BLaER1 (cell line): ENCODE results near the gene ELOA.
"Not testable (repeated sequence)": the region's sequence is repeated elsewhere in the genome, so short reads cannot be mapped to it uniquely, and the experiment has no call there.

Source experiments
- H3K27ac ChIP-seq: shearing (Covaris generic); formaldehyde crosslinking; 2 replicates; pipeline ENCODE4 v1.8.1; 2022
- H3K27me3 ChIP-seq: shearing (Covaris generic); formaldehyde crosslinking; 2 replicates; pipeline ENCODE4 v1.8.1; 2022
- H3K36me3 ChIP-seq: shearing (Covaris generic); formaldehyde crosslinking; 2 replicates; pipeline ENCODE4 v1.8.1; 2022
- H3K4me1 ChIP-seq: shearing (Covaris generic); formaldehyde crosslinking; 2 replicates; pipeline ENCODE4 v1.8.1; 2022
- H3K4me2 ChIP-seq: shearing (Covaris generic); formaldehyde crosslinking; 2 replicates; pipeline ENCODE4 v1.8.1; 2022
- H3K4me3 ChIP-seq: shearing (Covaris generic); formaldehyde crosslinking; 2 replicates; pipeline ENCODE4 v1.8.1; 2022
- H3K9ac ChIP-seq: shearing (Covaris generic); formaldehyde crosslinking; 2 replicates; pipeline ENCODE4 v1.8.1; 2022
- H3K9me3 ChIP-seq: shearing (Covaris generic); formaldehyde crosslinking; 2 replicates; pipeline ENCODE4 v1.8.1; 2022
- H4K20me1 ChIP-seq: shearing (Covaris generic); formaldehyde crosslinking; 2 replicates; pipeline ENCODE4 v1.8.1; 2022
- Cebpa-rat ChIP-seq: shearing (Covaris generic); IDR thresholded peaks from 2 replicates; pipeline ENCODE4 v1.8.1; 2022

Gene ELOA

DNA sequence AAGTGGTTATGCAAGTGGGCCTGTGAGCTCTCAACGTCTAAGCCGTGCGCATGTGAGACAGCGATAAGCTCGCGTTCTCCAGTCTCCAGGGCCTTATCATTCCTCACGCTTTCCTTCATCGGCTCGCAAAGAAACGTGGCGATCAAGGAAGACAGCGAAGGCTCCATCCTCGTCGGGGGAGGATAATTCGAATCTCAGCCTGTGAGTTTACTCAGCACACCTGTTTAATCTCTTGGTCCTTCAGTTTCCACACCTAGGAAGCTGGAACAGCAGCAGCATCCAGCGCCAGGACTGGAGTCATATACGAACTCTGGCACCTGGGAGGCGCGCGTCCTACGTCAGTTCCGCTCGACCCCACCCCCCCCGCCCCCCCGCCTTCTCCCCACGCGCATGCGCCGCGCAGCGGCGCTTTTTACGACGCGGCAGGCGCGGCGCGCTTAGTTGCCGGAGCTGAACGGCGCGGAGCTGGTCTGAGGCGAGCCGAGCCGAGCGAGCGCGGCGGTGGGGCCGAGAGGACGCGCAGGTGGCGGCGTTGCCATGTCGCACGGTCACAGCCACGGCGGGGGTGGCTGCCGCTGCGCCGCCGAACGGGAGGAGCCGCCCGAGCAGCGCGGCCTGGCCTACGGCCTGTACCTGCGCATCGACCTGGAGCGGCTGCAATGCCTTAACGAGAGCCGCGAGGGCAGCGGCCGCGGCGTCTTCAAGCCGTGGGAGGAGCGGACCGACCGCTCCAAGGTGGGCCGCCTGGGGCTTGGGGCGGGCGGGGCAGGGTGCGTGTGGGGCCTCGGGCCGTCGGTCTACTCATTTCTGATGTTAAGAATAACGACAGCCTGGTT lies 34.9 kb downstream of the ELOA start, which contains the start of gene PITHD1:
Gene PITHD1 (plus strand): TSS at position 440 of the 836 bp plus-strand sequence. CDS start 98 bp downstream, at position 538.
- peak within 1 kb of the TSS; percentile 83 for H3K4me3 ChIP-seq
- H3K9me3 ChIP-seq: no peaks in the 10 kb centered on the region
- H3K27me3 ChIP-seq: no peaks in the 10 kb centered on the region
- H3K9ac ChIP-seq: peak within 1 kb of the TSS; percentile 91
- peak within 1 kb of the TSS; percentile 87 for H3K27ac ChIP-seq
- H3K36me3 ChIP-seq: peaks cover 35% of the 10 kb centered on the region
- TF ChIP-seq Cebpa-rat: no peak
- peaks cover 38% of the 10 kb centered on the region for H3K4me1 ChIP-seq
- H4K20me1 ChIP-seq: peaks cover 35% of the 10 kb centered on the region
- peak within 1 kb of the TSS; percentile 96 for H3K4me2 ChIP-seq

DNA sequence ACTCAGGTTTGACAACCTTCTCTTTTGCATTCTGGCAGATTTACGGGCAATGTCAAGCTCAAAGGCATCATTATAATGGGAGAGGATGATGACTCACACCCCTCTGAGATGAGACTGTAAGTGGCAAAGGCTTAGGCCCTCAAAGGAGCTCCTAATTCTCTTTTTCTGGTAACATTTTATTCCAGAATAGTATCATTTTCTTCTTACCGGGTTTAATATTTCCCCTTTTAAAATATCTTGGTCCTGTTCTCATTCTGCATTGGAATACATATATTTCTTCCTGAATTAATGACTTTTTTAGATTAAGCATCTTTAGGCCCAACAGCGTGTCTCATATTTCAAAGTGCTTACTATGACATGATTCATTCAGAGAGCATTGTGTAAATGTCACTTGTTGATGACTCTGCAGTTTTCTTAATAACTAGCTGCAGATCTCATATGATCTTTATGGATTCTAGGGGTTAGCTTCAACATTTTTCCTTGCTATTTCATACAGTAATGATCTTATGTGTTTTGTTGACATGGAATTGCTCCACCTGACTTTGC lies 36.6 kb downstream of the ELOA start:
- Histone ChIP-seq H3K4me2 (peak overlapping the region; percentile 96), H3K9me3 (no peaks in the 10 kb centered on the region), H3K9ac (peak overlapping the region; percentile 91), H4K20me1 (peaks cover 46% of the 10 kb centered on the region), H3K36me3 (peaks cover 52% of the 10 kb centered on the region), H3K27ac (no peak overlapping the region), H3K4me3 (peak overlapping the region; percentile 83; the same call in 1 of the 2 replicates), H3K4me1 (peaks cover 33% of the 10 kb centered on the region), H3K27me3 (no peaks in the 10 kb centered on the region)
- TF ChIP-seq Cebpa-rat: no peak

DNA sequence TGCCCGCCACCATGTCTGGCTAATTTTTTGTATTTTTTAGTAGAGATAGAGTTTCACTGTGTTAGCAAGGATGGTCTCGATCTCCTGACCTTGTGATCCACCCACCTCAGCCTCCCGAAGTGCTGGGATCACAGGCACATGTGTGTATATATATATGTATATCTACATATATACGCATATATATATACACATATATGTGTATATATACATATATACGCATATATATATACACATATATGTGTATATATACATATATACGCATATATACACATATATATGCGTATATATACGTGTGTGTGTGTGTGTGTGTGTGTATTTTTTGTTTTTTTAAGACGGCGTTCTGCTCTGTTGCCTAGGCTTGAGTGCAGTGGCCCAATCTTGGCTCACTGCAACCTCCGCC lies 39.9 kb downstream of the ELOA start:
- not testable (repeated sequence) for H3K27ac ChIP-seq, H3K9me3 ChIP-seq, H3K4me2 ChIP-seq, H3K4me3 ChIP-seq, H3K9ac ChIP-seq, H3K27me3 ChIP-seq
- peaks cover 84% of the 10 kb centered on the region for H3K36me3 ChIP-seq
- peaks cover 49% of the 10 kb centered on the region for H4K20me1 ChIP-seq
- H3K4me1 ChIP-seq: peaks cover 15% of the 10 kb centered on the region

DNA sequence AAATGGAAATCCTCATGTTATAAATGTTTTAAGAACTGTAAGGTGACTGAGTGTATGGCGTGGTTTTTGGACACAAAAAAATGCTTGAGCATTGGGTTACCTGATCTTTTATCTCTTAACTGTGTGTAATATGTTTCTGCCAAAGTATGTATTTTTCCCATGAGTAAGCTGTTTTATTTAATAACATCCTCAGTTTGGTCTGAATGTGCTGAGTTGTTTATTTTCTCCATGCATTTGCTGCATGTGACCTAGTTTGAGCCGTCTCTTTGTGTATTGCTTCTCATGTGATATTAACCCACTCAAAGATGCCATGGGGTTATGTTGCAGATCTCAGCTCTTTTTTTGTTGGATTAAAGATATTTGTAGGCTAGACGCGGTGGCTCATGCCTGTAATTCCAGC lies 41.6 kb downstream of the ELOA start:
- no peak overlapping the region for H3K27ac ChIP-seq
- peaks cover 36% of the 10 kb centered on the region for H4K20me1 ChIP-seq
- no peaks in the 10 kb centered on the region for H3K9me3 ChIP-seq
- no peak overlapping the region for H3K4me3 ChIP-seq
- peaks cover 87% of the 10 kb centered on the region for H3K36me3 ChIP-seq
- H3K9ac ChIP-seq: peak overlapping the region; percentile 10; the same call in 1 of the 2 replicates
- no peak overlapping the region for H3K4me2 ChIP-seq
- H3K4me1 ChIP-seq: peaks cover 6% of the 10 kb centered on the region
- TF ChIP-seq Cebpa-rat: no peak
- H3K27me3 ChIP-seq: no peaks in the 10 kb centered on the region

DNA sequence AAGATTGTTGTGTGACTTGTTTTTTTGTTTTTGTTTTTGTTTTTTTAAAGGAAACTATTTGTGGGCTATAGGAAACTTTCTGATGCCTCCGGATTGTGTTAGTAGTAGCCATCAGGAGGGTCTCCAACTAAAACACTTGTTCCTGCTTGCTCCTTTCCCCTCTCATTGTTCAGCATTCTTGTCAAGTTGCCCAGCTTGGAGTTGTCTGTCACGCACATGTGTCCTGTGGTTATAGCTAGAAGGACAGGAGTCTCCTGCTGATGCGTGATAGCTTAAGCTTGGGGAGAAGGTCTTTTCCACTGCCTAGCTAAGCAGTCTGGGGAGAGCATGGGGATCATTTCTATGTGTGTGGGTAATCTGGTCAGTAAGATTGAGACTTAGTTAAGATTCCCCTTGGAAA lies 44.4 kb downstream of the ELOA start:
- Histone ChIP-seq H3K4me2 (no peak overlapping the region), H3K9me3 (no peaks in the 10 kb centered on the region), H3K27me3 (no peaks in the 10 kb centered on the region), H3K27ac (no peak overlapping the region), H3K4me1 (peaks cover 18% of the 10 kb centered on the region), H3K36me3 (peaks cover 62% of the 10 kb centered on the region), H3K4me3 (no peak overlapping the region), H3K9ac (no peak overlapping the region), H4K20me1 (peaks cover 23% of the 10 kb centered on the region)
- TF ChIP-seq Cebpa-rat: no peak

DNA sequence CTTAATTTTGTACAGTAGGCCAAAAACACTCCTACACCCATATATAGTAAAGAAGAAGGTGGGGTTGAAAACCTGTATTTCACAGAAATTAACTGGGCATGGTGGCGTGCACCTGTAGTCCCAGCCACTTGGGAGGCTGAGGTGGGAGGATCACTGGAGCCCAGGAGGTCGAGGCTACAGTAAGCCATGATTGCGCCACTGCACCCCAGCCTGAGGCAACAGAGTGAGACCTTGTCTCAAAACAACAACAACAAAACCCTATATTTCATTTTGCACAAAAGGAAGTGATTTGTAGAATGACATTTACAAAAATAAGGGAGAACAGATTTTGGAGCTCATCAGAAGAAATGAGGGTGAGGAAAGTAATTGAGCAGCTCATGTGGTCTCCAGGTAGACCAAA lies 45.4 kb downstream of the ELOA start:
- H4K20me1 ChIP-seq: peaks cover 26% of the 10 kb centered on the region
- no peak overlapping the region for H3K9ac ChIP-seq
- no peak for TF ChIP-seq Cebpa-rat
- no peak overlapping the region for H3K4me3 ChIP-seq
- peaks cover 64% of the 10 kb centered on the region for H3K36me3 ChIP-seq
- H3K27ac ChIP-seq: no peak overlapping the region
- no peaks in the 10 kb centered on the region for H3K27me3 ChIP-seq
- no peak overlapping the region for H3K4me2 ChIP-seq
- no peaks in the 10 kb centered on the region for H3K9me3 ChIP-seq
- peaks cover 27% of the 10 kb centered on the region for H3K4me1 ChIP-seq

DNA sequence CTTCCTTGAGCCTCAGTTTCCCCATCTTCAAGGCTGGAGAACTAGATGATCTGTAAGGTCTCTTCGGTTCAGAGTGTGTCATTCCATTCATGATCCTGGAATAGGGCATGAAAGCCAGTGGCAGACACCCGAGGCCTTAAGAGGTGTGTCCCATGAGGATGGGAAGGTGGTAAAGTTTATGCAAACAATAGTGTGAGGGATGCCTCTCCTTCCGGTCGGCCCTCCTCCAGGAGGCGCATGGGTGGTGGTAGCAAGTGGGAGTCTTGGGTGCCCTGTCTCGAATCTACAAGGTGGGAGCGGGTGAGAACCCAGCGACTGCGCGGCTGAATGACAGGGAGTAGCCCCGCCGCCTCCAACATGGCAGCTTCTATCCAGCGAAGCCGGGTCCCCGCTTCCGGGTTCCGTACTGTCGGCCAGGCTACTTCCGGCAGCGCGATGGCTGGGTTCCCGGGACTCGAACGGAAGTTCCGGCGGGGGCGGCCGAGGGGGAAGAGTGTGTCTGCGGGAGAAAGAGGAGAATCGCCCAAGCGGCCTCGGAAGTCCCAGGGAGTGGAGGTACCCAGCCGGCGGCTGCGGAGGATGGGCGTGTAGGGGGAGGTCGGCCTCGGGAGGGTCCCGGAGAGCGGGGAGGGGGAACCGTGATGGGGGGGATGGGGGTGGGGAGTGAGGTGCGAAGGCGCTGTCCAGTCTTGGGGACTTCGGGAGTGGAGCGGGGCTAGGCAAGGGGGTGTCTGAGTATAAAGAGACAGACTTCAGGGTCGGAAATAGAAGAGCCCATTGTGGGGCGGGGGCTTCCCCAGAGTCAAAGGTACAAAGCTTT lies 47.6 kb downstream of the ELOA start, which contains the start of gene LYPLA2:
Gene LYPLA2 (plus strand): TSS at position 450 of the 820 bp plus-strand sequence. CDS start 1,538 bp downstream, outside the sequence.
- Histone ChIP-seq H3K9ac (peak within 1 kb of the TSS; percentile 87), H3K27me3 (no peaks in the 10 kb centered on the region), H3K4me3 (peak within 1 kb of the TSS; percentile 88), H3K4me1 (peaks cover 27% of the 10 kb centered on the region), H3K27ac (peak within 1 kb of the TSS; percentile 76), H3K36me3 (peaks cover 61% of the 10 kb centered on the region), H3K4me2 (peak within 1 kb of the TSS; percentile 94), H3K9me3 (no peaks in the 10 kb centered on the region), H4K20me1 (peaks cover 16% of the 10 kb centered on the region)
- TF ChIP-seq Cebpa-rat: no peak

DNA sequence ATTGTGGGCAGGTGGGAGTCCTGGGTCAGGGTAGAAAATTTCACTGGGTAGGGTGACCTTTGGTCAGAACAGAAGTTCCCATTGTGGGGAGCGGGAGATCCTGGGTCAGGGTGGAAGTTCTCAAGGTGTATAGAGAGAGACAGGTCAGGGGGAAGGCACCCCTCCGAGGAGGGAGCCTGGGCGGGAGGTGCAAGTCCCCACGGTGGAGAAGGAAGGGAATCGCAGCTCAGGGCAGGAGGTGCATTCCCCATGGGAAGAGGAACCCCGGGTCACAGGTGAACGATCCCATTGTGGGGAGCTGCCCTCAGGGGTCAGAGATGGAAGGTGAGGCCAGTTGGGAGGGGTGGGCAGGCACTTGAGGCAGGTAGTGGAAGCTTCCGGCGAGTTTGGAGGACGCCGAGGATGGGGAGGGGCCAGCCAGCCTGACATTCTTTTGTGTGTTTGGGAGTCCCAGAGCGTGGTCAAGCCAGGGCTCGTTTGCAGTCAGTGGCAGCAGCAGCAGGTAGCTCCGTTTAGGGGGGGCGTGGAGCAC lies 48.3 kb downstream of the ELOA start:
- TF ChIP-seq Cebpa-rat: no peak
- Histone ChIP-seq H3K9me3 (no peaks in the 10 kb centered on the region), H3K36me3 (peaks cover 60% of the 10 kb centered on the region), H3K4me2 (peak overlapping the region; percentile 94), H4K20me1 (peaks cover 16% of the 10 kb centered on the region), H3K27ac (peak overlapping the region; percentile 76), H3K4me3 (peak overlapping the region; percentile 88), H3K4me1 (peaks cover 27% of the 10 kb centered on the region), H3K27me3 (no peaks in the 10 kb centered on the region), H3K9ac (peak overlapping the region; percentile 87)

DNA sequence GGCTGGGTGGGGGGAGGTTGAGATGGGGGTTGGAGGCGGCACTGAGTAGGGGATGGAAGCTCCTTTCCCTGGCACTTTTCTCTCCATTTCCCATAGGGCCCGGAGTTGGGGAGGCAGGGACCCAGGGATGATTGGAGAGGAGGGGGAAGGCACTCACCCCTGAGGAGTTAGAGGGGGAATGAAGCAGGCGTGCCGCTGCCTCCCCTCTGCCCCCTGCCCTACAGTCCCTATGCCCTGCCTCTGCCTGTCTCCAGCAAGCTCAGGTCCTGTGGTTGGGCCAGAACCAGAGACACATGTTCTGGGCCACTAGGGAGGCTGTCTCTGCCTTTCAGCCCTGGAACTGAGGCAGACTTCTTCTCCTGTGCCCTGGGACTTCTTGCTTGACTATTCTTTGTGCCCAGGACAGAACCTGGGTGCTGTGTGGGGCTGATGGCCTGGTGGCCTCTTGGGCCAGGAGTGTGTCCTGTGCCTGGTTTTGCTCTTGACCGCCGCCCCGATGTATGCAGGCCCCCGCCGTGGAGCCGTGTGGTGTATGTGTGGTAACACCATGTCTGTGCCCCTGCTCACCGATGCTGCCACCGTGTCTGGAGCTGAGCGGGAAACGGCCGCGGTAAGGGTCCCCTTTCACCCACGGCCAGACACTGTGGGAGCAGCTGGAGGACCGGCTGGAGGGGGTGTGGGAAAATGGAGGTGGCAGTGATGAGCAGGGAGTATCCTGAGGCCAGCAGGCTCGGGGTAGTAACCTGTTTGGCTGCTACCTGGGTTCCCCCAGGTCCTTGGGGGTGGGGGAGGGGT lies 49.1 kb downstream of the ELOA start:
- H3K27me3 ChIP-seq: no peaks in the 10 kb centered on the region
- H3K4me2 ChIP-seq: peak overlapping the region; percentile 94
- no peaks in the 10 kb centered on the region for H3K9me3 ChIP-seq
- H3K27ac ChIP-seq: peak overlapping the region; percentile 18; the same call in 1 of the 2 replicates
- H3K36me3 ChIP-seq: peaks cover 60% of the 10 kb centered on the region
- H3K9ac ChIP-seq: peak overlapping the region; percentile 87; the same call in 1 of the 2 replicates
- peaks cover 27% of the 10 kb centered on the region for H3K4me1 ChIP-seq
- peak overlapping the region; percentile 88 for H3K4me3 ChIP-seq
- TF ChIP-seq Cebpa-rat: no peak
- peaks cover 16% of the 10 kb centered on the region for H4K20me1 ChIP-seq
